K562 (cell line): Measurements from ENCODE around the gene C1R. TPM values are rescaled to one million over a fixed set of nuclear protein-coding genes. Genes with fewer than 3 reads are reported as not detected.

Experiments
- CTCF ChIP-seq, 3 experiments: IDR thresholded peaks in 2 of 3; conservative IDR thresholded peaks in 1 of 3; 2 replicates each; pipeline ENCODE4 v1.5.1; 2011 to 2012; ENCODE audit warnings: low read length in 3 of 3, mild to moderate bottlenecking in 3 of 3, control low read depth in 2 of 3, improper control_type of control experiment in 1 of 3, inconsistent platforms in 1 of 3, low read depth in 1 of 3, mixed read lengths in 1 of 3, moderate library complexity in 1 of 3; ENCODE audit not compliant: insufficient read depth in 2 of 3
- NR1H2 ChIP-seq: sonication (generic); formaldehyde crosslinking; IDR thresholded peaks from 2 replicates; pipeline ENCODE4 v1.4.0; 2020; ENCODE audit warnings: mild to moderate bottlenecking, missing genetic modification reagents
- POLR2G ChIP-seq: fragments of 200-400 bp; formaldehyde crosslinking; IDR thresholded peaks from 2 replicates; pipeline ENCODE4 v1.6.1; 2017; ENCODE audit warnings: low read depth, mild to moderate bottlenecking, antibody characterized with exemption, low read length, moderate library complexity
- REST ChIP-seq, 2 experiments: fragments of 450-650 bp; formaldehyde crosslinking in 1 of 2; IDR thresholded peaks; 2 replicates each; pipeline versions ENCODE4 v1.4.0 to v1.6.1; 2014 to 2020; ENCODE audit warnings: mild to moderate bottlenecking in 2 of 2, borderline replicate concordance in 1 of 2, low read depth in 1 of 2
- YBX1 ChIP-seq: fragments of 450-650 bp; IDR thresholded peaks from 2 replicates; pipeline ENCODE4 v1.7.1; 2016; ENCODE audit warnings: mild to moderate bottlenecking
- polyA plus RNA-seq, 8 experiments: library from polyadenylated mRNA; depleted of rRNA in 4 of 8; stranded (reverse) in 5 of 8; unstranded in 3 of 8; fragments of >200 nt; fragmentation: Nextera tagmentation in 2 of 8; fragmentation: Illumina TruSeq in 1 of 8; extraction: Ambion mirVana in 2 of 8; extraction: Trizol in 1 of 8; gene quantifications; 2 replicates each; pipeline versions ENCODE4 v1.2.1 to v1.2.3, GENCODE V29; 2011 to 2014; ENCODE audit warnings: inconsistent platforms in 1 of 8, missing spikeins in 1 of 8
- total RNA-seq, 7 experiments: library from RNA; depleted of rRNA in 6 of 7; stranded (reverse); fragments of >200 nt in 6 of 7; fragmentation: Illumina TruSeq in 2 of 7; extraction: Trizol in 2 of 7; gene quantifications; 2 replicates each; pipeline versions ENCODE4 v1.2.1 to v1.2.3, GENCODE V29; 2011 to 2021; ENCODE audit warnings: low replicate concordance in 1 of 7

The C1R gene
- total and polyA plus RNA-seq, 9 of the 15 experiments (the other 6 are each of a cell fraction or from before 2014, with no cell fraction given) = 0.07 to 1.0 (median 0.33) TPM; not detected in 1

GRCh38 chr12:7092229-7092985 lies at the start of gene C1R (continued):
- peak; percentile 54; the same call in 1 of the 2 replicates for TF ChIP-seq REST (IDR thresholded peaks at IDR 0.05; ENCODE audit: borderline replicate concordance)
- no peak for TF ChIP-seq REST (CRISPR knock-in tag; IDR thresholded peaks at IDR 0.05; ENCODE audit: low read depth)
- peak; percentile 61 to 84 (median 81) for TF ChIP-seq CTCF (IDR thresholded peaks at IDR 0.05 in 2 of 3, conservative IDR thresholded peaks at IDR 0.05 in 1 of 3; ENCODE audit: insufficient read depth in 2 of 3, low read depth in 1 of 3, low read length in 3 of 3)
- peak; percentile 37; the same call in 1 of the 2 replicates for TF ChIP-seq POLR2G
- TF ChIP-seq YBX1 = no peak
- TF ChIP-seq NR1H2 (CRISPR knock-in tag) = no peak
